ENCODE results near the gene TNNT3. TPM values are rescaled to one million over a fixed set of nuclear protein-coding genes. Genes with fewer than 3 reads are reported as not detected.

Gene TNNT3
- total RNA-seq (10 to 100 TPM; 19.1 to 21.9 TPM), total RNA-seq (0 to 24.0 (median 4.7) reads per million in 172 experiments)
- 2.6 TPM for polyA plus RNA-seq (2013, experiment 1 of 2)
- 141 TPM for polyA plus RNA-seq (2013, experiment 2 of 2)

GRCh38 chr11:1919391-1920127, at the start of gene TNNT3:
TSS of gene TNNT3 (plus strand) at chr11:1919703. CDS start at chr11:1922875, 3,172 bp downstream.
- no peak within 1 kb of the TSS for H3K27ac Mint-ChIP-seq
- H3K4me3 Mint-ChIP-seq: no peak within 1 kb of the TSS
- H3K9me3 Mint-ChIP-seq: no peaks in the 10 kb centered on the region
- TF ChIP-seq, protein P1, sequence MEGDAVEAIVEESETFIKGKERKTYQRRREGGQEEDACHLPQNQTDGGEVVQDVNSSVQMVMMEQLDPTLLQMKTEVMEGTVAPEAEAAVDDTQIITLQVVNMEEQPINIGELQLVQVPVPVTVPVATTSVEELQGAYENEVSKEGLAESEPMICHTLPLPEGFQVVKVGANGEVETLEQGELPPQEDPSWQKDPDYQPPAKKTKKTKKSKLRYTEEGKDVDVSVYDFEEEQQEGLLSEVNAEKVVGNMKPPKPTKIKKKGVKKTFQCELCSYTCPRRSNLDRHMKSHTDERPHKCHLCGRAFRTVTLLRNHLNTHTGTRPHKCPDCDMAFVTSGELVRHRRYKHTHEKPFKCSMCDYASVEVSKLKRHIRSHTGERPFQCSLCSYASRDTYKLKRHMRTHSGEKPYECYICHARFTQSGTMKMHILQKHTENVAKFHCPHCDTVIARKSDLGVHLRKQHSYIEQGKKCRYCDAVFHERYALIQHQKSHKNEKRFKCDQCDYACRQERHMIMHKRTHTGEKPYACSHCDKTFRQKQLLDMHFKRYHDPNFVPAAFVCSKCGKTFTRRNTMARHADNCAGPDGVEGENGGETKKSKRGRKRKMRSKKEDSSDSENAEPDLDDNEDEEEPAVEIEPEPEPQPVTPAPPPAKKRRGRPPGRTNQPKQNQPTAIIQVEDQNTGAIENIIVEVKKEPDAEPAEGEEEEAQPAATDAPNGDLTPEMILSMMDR (IDR thresholded peaks at IDR 0.05): no peak
- Histone ChIP-seq H3K27me3 (ENCODE audit: control insufficient read depth in 1 of 2, insufficient read depth in 2 of 2, low read length in 2 of 2) (no peaks in the 10 kb centered on the region), H3K27ac (ENCODE audit: low read depth in 1 of 2, low read length in 2 of 2) (no peak within 1 kb of the TSS), H3K4me3 (ENCODE audit: low read length) (no peak within 1 kb of the TSS), H3K4me1 (ENCODE audit: insufficient read depth, low read length) (peaks cover 32% of the 10 kb centered on the region), H3K36me3 (ENCODE audit: insufficient read depth, low read length) (no peaks in the 10 kb centered on the region), H3K9me3 (ENCODE audit: control insufficient read depth in 1 of 2, insufficient read depth in 1 of 2, low read length in 2 of 2) (no peaks in the 10 kb centered on the region)
- intact Hi-C loops (cut with DNase I, micrococcal nuclease): loop anchor here in 1 of 2 experiments (2.0 to 5.0 kb wide), 2 partner anchors 37 to 83 kb away; no protein-coding TSS in a partner anchor
- POLR2A ChIA-PET: interaction anchor here (2.2 to 3.2 kb wide), 2 partner anchors 28 to 37 kb away, joined by 4 to 9 read pairs; partner anchors contain the start of gene PRR33
- ATAC-seq (ENCODE audit: poor library complexity): no peak
- no peaks in the 10 kb centered on the region for H3K36me3 Mint-ChIP-seq (ENCODE audit: low read depth)
- DNase-seq: peak in 1 of 14 experiments; percentile 27
- peaks cover 18% of the 10 kb centered on the region for H3K4me1 Mint-ChIP-seq (ENCODE audit: low read depth)
- peaks cover 12% of the 10 kb centered on the region for H3K27me3 Mint-ChIP-seq
- CTCF ChIA-PET: no interaction called here

DNA sequence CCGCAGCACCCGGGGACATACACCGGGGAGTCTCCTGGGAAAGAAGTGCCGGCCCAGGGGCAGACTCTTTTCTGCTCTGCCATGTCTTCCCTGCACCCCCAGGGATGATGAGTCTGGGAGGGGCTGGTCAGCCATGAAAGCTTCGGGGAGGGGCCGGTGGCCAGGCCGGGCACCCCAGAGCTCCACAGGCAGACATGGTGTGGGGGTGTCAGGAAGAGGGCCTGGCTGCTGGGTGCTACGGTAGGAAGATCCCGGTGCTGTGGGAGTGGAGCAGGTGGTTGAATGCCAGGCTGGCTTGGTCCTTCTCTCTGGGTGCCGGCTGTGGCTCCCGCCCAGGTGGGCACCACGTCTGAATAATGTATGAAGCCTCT, 49.2 kb upstream of the TNNT3 start:
- Mint-ChIP-seq H3K27ac (peak overlapping the region; percentile 86), H3K27me3 (no peaks in the 10 kb centered on the region), H3K9me3 (no peaks in the 10 kb centered on the region), H3K36me3 (ENCODE audit: low read depth) (peaks cover 19% of the 10 kb centered on the region), H3K4me1 (ENCODE audit: low read depth) (peaks cover 62% of the 10 kb centered on the region), H3K4me3 (peak overlapping the region; percentile 70)
- Histone ChIP-seq H3K27ac (ENCODE audit: low read depth in 1 of 2, low read length in 2 of 2) (no peak overlapping the region), H3K27me3 (ENCODE audit: control insufficient read depth in 1 of 2, insufficient read depth in 2 of 2, low read length in 2 of 2) (no peaks in the 10 kb centered on the region), H3K4me1 (ENCODE audit: insufficient read depth, low read length) (peaks cover 92% of the 10 kb centered on the region), H3K4me3 (ENCODE audit: low read length) (peak overlapping the region; percentile 28), H3K36me3 (ENCODE audit: insufficient read depth, low read length) (peaks cover 4% of the 10 kb centered on the region), H3K9me3 (ENCODE audit: control insufficient read depth in 1 of 2, insufficient read depth in 1 of 2, low read length in 2 of 2) (no peaks in the 10 kb centered on the region)
- TF ChIP-seq, protein P1 (IDR thresholded peaks at IDR 0.05): no peak
- no peak for ATAC-seq (ENCODE audit: poor library complexity)
- DNase-seq: no peak
- CTCF ChIA-PET: interaction anchor here (2.8 kb wide), 1 partner anchor 12 kb away, joined by 17 read pairs; no protein-coding TSS in a partner anchor
- intact Hi-C loops (cut with DNase I, micrococcal nuclease): loop anchor here (2.0 kb wide), 2 partner anchors 16 to 18 kb away; partner anchors contain the start of gene LSP1 (in 1 of the 2)
- POLR2A ChIA-PET: interaction anchor here (0.9 to 3.1 kb wide), 5 partner anchors 11 to 46 kb away, joined by 3 to 21 read pairs (median 5); partner anchors contain the start of gene LSP1

GRCh38 chr11:1870721-1871466, 48.6 kb upstream of the TNNT3 start:
- H3K9me3 Mint-ChIP-seq: no peaks in the 10 kb centered on the region
- DNase-seq: peak in 13 of 14 experiments; percentile 27 to 82 (median 42)
- Histone ChIP-seq H3K4me1 (ENCODE audit: insufficient read depth, low read length) (peaks cover 93% of the 10 kb centered on the region), H3K27me3 (ENCODE audit: control insufficient read depth in 1 of 2, insufficient read depth in 2 of 2, low read length in 2 of 2) (no peaks in the 10 kb centered on the region), H3K27ac (ENCODE audit: low read depth in 1 of 2, low read length in 2 of 2) (peak overlapping the region; percentile 22 to 48), H3K4me3 (ENCODE audit: low read length) (peak overlapping the region; percentile 28), H3K9me3 (ENCODE audit: control insufficient read depth in 1 of 2, insufficient read depth in 1 of 2, low read length in 2 of 2) (no peaks in the 10 kb centered on the region), H3K36me3 (ENCODE audit: insufficient read depth, low read length) (peaks cover 7% of the 10 kb centered on the region)
- TF ChIP-seq, protein P1 (IDR thresholded peaks at IDR 0.05): no peak
- ChIA-PET POLR2A (interaction anchor here (0.9 to 3.1 kb wide), 5 partner anchors 10 to 46 kb away, joined by 3 to 21 read pairs (median 5); partner anchors contain the start of gene LSP1), CTCF (interaction anchor here (2.8 kb wide), 1 partner anchor 11 kb away, joined by 17 read pairs; no protein-coding TSS in a partner anchor)
- peaks cover 18% of the 10 kb centered on the region for H3K36me3 Mint-ChIP-seq (ENCODE audit: low read depth)
- H3K27me3 Mint-ChIP-seq: no peaks in the 10 kb centered on the region
- peak overlapping the region; percentile 70 for H3K4me3 Mint-ChIP-seq
- ATAC-seq (ENCODE audit: poor library complexity): peak; percentile 90
- intact Hi-C loops (cut with DNase I, micrococcal nuclease): loop anchor here (2.0 kb wide), 2 partner anchors 16 to 18 kb away; partner anchors contain the start of gene LSP1 (in 1 of the 2)
- H3K4me1 Mint-ChIP-seq (ENCODE audit: low read depth): peaks cover 59% of the 10 kb centered on the region
- peak overlapping the region; percentile 86 for H3K27ac Mint-ChIP-seq
